ENCODE data around the gene PALLD. TPM values are rescaled to one million over a fixed set of nuclear protein-coding genes. Genes with fewer than 3 reads are reported as not detected.

PALLD gene
- total RNA-seq, 2 donors from 2014 or later = 2.8 to 30.1 TPM

- DNase-seq (ENCODE audit: low spot score in 2 of 2) (no peak), ATAC-seq (no peak)
- H3K27ac Mint-ChIP-seq = no peak overlapping the region
- H3K36me3 Mint-ChIP-seq = no peaks in the 10 kb centered on the region
- no peaks in the 10 kb centered on the region for H3K9me3 Mint-ChIP-seq
Observed at GRCh38 chr4:168614281-168615057, 117.6 kb downstream of the PALLD start.

- Mint-ChIP-seq H3K36me3 (no peaks in the 10 kb centered on the region), H3K9me3 (no peaks in the 10 kb centered on the region), H3K27ac (no peak overlapping the region)
- no peak for ATAC-seq
- no peak for DNase-seq (ENCODE audit: low spot score in 2 of 2)
Observed at GRCh38 chr4:168615294-168616065, 118.6 kb downstream of the PALLD start.

GRCh38 chr4:168618577-168619265 is 121.9 kb downstream of the PALLD start:
- Mint-ChIP-seq H3K9me3 (no peaks in the 10 kb centered on the region), H3K36me3 (no peaks in the 10 kb centered on the region), H3K27ac (no peak overlapping the region)
- ATAC-seq = no peak
- no peak for DNase-seq (ENCODE audit: low spot score in 2 of 2)

- ATAC-seq = no peak
- no peaks in the 10 kb centered on the region for H3K9me3 Mint-ChIP-seq
- no peak overlapping the region for H3K27ac Mint-ChIP-seq
- H3K36me3 Mint-ChIP-seq = no peaks in the 10 kb centered on the region
- no peak for DNase-seq (ENCODE audit: low spot score in 2 of 2)
Observed at GRCh38 chr4:168619266-168619631, 122.4 kb downstream of the PALLD start.

GRCh38 chr4:168621806-168622589 is 125.1 kb downstream of the PALLD start:
- no peak for ATAC-seq

GRCh38 chr4:168622600-168622999 is 125.7 kb downstream of the PALLD start:
- no peak overlapping the region for H3K27ac Mint-ChIP-seq

More at GRCh38 chr4:168621806-168622589, 125.1 kb downstream of the PALLD start:
- Mint-ChIP-seq H3K9me3 (no peaks in the 10 kb centered on the region), H3K27ac (no peak overlapping the region), H3K36me3 (no peaks in the 10 kb centered on the region)
- DNase-seq (ENCODE audit: low spot score in 2 of 2) = no peak

GRCh38 chr4:168623011-168623410 is 126.2 kb downstream of the PALLD start:
- no peaks in the 10 kb centered on the region for H3K9me3 Mint-ChIP-seq
- H3K27ac Mint-ChIP-seq = no peak overlapping the region
- DNase-seq (ENCODE audit: low spot score in 2 of 2) (no peak), ATAC-seq (no peak)
- H3K36me3 Mint-ChIP-seq = no peaks in the 10 kb centered on the region

More at GRCh38 chr4:168622600-168622999, 125.7 kb downstream of the PALLD start:
- ATAC-seq (no peak), DNase-seq (ENCODE audit: low spot score in 2 of 2) (no peak)
- Mint-ChIP-seq H3K9me3 (no peaks in the 10 kb centered on the region), H3K36me3 (no peaks in the 10 kb centered on the region)

- DNase-seq (ENCODE audit: low spot score in 2 of 2) = no peak
- no peak for ATAC-seq
- Mint-ChIP-seq H3K9me3 (no peaks in the 10 kb centered on the region), H3K36me3 (no peaks in the 10 kb centered on the region), H3K27ac (no peak overlapping the region)
Observed at GRCh38 chr4:168623484-168623883, 126.6 kb downstream of the PALLD start.

GRCh38 chr4:168628251-168628650 is 131.4 kb downstream of the PALLD start:
- ATAC-seq (no peak), DNase-seq (ENCODE audit: low spot score in 2 of 2) (no peak)
- H3K36me3 Mint-ChIP-seq = peaks cover 0 to 7% of the 10 kb centered on the region in 2 donors
- no peak overlapping the region for H3K27ac Mint-ChIP-seq
- H3K9me3 Mint-ChIP-seq = no peaks in the 10 kb centered on the region

GRCh38 chr4:168629566-168629965 is 132.7 kb downstream of the PALLD start:
- no peaks in the 10 kb centered on the region for H3K9me3 Mint-ChIP-seq
- H3K27ac Mint-ChIP-seq = no peak overlapping the region
- DNase-seq (ENCODE audit: low spot score in 2 of 2) (no peak), ATAC-seq (no peak)
- H3K36me3 Mint-ChIP-seq = peaks cover 0 to 7% of the 10 kb centered on the region in 2 donors

GRCh38 chr4:168630445-168631187 is 133.8 kb downstream of the PALLD start:
- DNase-seq (ENCODE audit: low spot score in 2 of 2) (no peak), ATAC-seq (no peak)
- Mint-ChIP-seq H3K27ac (no peak overlapping the region), H3K9me3 (no peaks in the 10 kb centered on the region), H3K36me3 (peaks cover 0 to 7% of the 10 kb centered on the region in 2 donors)

GRCh38 chr4:168631241-168632162 is 134.7 kb downstream of the PALLD start:
- DNase-seq (ENCODE audit: low spot score in 2 of 2) (peak in 1 of 2 donors; percentile 19), ATAC-seq (peak in 1 of 2 donors; percentile 68)
- H3K9me3 Mint-ChIP-seq = no peaks in the 10 kb centered on the region
- no peak overlapping the region for H3K27ac Mint-ChIP-seq
- peaks cover 0 to 7% of the 10 kb centered on the region in 2 donors for H3K36me3 Mint-ChIP-seq

GRCh38 chr4:168632301-168632725 is 135.5 kb downstream of the PALLD start:
- DNase-seq (ENCODE audit: low spot score in 2 of 2) = no peak
- H3K36me3 Mint-ChIP-seq = peaks cover 0 to 7% of the 10 kb centered on the region in 2 donors

GRCh38 chr4:168633064-168633463 is 136.2 kb downstream of the PALLD start:
- DNase-seq (ENCODE audit: low spot score in 2 of 2) = no peak
- no peak for ATAC-seq
- Mint-ChIP-seq H3K36me3 (peaks cover 0 to 7% of the 10 kb centered on the region in 2 donors), H3K27ac (no peak overlapping the region), H3K9me3 (no peaks in the 10 kb centered on the region)

More at GRCh38 chr4:168632301-168632725, 135.5 kb downstream of the PALLD start:
- no peak for ATAC-seq
- no peak overlapping the region for H3K27ac Mint-ChIP-seq
- H3K9me3 Mint-ChIP-seq = no peaks in the 10 kb centered on the region

GRCh38 chr4:168633496-168633895 is 136.6 kb downstream of the PALLD start:
- DNase-seq (ENCODE audit: low spot score in 2 of 2) (no peak), ATAC-seq (no peak)
- Mint-ChIP-seq H3K9me3 (no peaks in the 10 kb centered on the region), H3K27ac (no peak overlapping the region), H3K36me3 (peaks cover 0 to 7% of the 10 kb centered on the region in 2 donors)
